ACC112 (cell line): ENCODE results near the gene RNF166.

Source experiments
- H2AFZ ChIP-seq: fragments of 200-600 bp; sonication (generic); one replicate; pipeline ENCODE4 v1.6.0; 2017; ENCODE audit warnings: antibody characterized with exemption, low read length; ENCODE audit not compliant: unreplicated experiment
- H3K27ac ChIP-seq: fragments of 200-600 bp; sonication (generic); 2 replicates; pipeline ENCODE4 v1.5.1; 2014; ENCODE audit warnings: low read depth, mild to moderate bottlenecking, antibody characterized with exemption, low read length, moderate library complexity
- H3K27me3 ChIP-seq: fragments of 200-600 bp; sonication (generic); 2 replicates; pipeline ENCODE4 v1.6.1; 2014; ENCODE audit warnings: mild to moderate bottlenecking, antibody characterized with exemption, low read length, moderate library complexity, mixed read lengths; ENCODE audit not compliant: insufficient read depth
- H3K36me3 ChIP-seq: fragments of 200-600 bp; sonication (generic); 2 replicates; pipeline ENCODE4 v1.6.1; 2016; ENCODE audit warnings: mild to moderate bottlenecking, antibody characterized with exemption, low read length, moderate library complexity, mixed read lengths; ENCODE audit not compliant: insufficient read depth
- H3K4me1 ChIP-seq: fragments of 200-600 bp; sonication (generic); one replicate; pipeline ENCODE4 v1.6.1; 2016; ENCODE audit warnings: low read length, mixed read lengths; ENCODE audit not compliant: insufficient read depth, unreplicated experiment, control insufficient read depth
- H3K4me3 ChIP-seq: fragments of 200-600 bp; sonication (generic); 2 replicates; pipeline ENCODE4 v1.5.1; 2014; ENCODE audit warnings: mild to moderate bottlenecking, low read depth, low read length
- H3K79me2 ChIP-seq: fragments of 200-600 bp; sonication (generic); one replicate; pipeline ENCODE4 v1.6.0; 2016; ENCODE audit warnings: low read length; ENCODE audit not compliant: control insufficient read depth, unreplicated experiment, insufficient read depth

Gene RNF166

DNA sequence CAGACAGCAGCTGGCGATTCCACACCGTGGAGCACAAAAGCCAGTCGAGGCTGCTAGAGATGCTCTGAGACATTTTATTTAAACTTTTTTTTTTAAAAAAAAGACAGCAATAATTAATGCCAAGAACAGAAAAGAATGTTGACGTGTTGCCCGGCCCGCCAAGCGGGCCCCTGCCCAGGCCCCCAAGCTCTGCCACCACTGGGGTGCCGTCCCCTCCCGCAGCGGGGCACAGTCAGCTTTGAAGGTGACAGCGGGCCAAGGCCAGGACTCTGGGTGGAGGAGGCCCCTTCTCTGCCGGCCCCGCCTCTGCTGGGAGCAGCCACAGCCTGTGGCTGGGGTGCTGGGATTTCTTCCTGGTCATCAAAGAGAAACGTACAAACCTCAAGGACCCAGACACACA is 9.8 kb downstream of the RNF166 start:
- no peak overlapping the region for H3K27ac ChIP-seq
- no peaks in the 10 kb centered on the region for H3K27me3 ChIP-seq
- H3K4me3 ChIP-seq = no peak overlapping the region
- H2AFZ ChIP-seq = no peak overlapping the region
- no peaks in the 10 kb centered on the region for H3K79me2 ChIP-seq
- H3K4me1 ChIP-seq = no peaks in the 10 kb centered on the region
- H3K36me3 ChIP-seq = no peaks in the 10 kb centered on the region

GRCh38 chr16:88695753-88696152 is 10.5 kb downstream of the RNF166 start:
- Histone ChIP-seq H3K27me3 (no peaks in the 10 kb centered on the region), H3K36me3 (no peaks in the 10 kb centered on the region), H3K27ac (no peak overlapping the region), H3K4me1 (no peaks in the 10 kb centered on the region), H2AFZ (no peak overlapping the region), H3K4me3 (no peak overlapping the region), H3K79me2 (no peaks in the 10 kb centered on the region)

DNA sequence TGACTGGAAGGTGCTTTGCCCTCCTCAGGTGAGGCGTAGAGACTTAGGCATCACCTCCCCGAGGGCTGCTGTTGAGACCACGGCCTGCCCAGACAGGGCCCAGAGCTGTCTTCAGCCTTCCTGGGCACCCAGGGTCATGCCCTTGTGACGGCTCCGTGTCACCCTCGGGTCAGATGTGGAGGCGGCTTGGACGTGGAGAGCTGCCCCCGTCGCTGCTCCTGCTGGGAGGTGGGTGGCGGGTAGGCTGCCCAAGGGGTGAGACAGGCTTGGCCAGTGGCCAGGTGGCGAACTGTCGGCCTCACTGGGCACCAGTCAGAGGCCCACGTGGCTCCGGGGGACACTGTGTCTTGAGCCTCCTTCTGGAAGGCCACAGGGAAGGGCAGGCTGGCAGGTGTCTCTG is 11.0 kb downstream of the RNF166 start:
- Histone ChIP-seq H3K36me3 (no peaks in the 10 kb centered on the region), H3K4me1 (no peaks in the 10 kb centered on the region), H3K27ac (no peak overlapping the region), H3K4me3 (no peak overlapping the region), H3K79me2 (no peaks in the 10 kb centered on the region), H3K27me3 (no peaks in the 10 kb centered on the region), H2AFZ (no peak overlapping the region)

- Histone ChIP-seq H3K36me3 (no peaks in the 10 kb centered on the region), H3K27ac (no peak overlapping the region), H3K4me3 (no peak overlapping the region), H3K79me2 (no peaks in the 10 kb centered on the region), H3K27me3 (no peaks in the 10 kb centered on the region), H3K4me1 (no peaks in the 10 kb centered on the region), H2AFZ (no peak overlapping the region)
Observed at GRCh38 chr16:88694221-88695087, 11.8 kb downstream of the RNF166 start.

DNA sequence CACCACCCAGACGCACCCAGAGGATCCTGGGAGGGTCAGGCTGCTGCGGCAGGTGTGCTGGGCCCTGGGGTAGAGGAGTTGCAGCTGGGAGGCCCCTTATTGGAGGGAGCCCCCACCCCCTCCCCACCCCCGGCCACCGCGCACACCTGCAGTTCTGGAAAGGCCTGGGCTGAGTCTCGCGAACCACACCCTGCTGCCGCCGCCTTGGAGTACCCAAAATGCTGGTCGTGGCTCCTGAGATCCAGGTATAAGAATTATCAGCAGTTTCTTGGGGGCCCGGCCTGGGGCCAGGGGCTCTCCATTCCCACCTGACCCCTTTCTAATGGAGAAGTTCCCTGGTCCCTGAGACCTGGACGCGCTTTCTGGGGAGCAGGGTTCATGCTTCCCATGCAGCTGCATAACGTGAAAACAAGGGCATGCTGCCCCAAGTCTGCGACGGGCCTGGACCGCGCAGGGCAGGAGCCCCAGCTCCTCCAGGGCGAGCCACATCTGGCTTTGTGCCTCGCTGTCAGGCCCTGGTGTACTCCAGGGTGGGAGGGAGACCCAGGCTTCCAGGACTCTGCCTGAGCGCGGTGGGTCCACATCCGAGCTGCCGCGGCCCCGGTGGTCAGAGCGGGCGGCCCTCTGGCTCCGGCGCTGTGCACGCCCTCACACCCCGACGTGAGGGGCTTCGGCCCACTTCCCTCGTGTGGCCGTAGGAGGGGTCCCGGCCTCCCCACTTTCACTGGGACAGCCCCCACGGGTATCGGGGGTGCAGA is 12.6 kb downstream of the RNF166 start:
- Histone ChIP-seq H3K27ac (no peak overlapping the region), H3K36me3 (no peaks in the 10 kb centered on the region)

DNA sequence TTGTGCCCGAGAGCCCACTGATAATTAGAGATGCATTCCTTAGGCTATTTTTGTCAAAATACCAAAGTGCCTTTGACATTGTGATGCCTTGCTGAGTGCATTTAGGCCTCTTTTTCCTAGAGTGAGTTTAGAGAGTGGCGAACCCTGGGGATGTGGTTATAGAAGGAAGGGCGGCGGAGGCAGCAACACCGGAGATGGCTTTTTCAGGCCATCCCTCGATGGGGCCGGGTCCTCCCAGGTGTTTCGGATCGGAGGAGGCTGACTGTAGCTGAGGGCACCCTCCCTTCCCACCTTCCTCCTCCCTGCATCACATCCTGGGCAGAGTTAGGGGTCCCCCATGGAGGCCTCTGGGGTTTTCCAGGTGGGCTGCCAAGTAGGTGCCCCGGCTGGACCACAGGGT is 13.3 kb downstream of the RNF166 start:
- H3K27ac ChIP-seq = no peak overlapping the region
- H3K4me1 ChIP-seq = no peaks in the 10 kb centered on the region
- H3K4me3 ChIP-seq = no peak overlapping the region
- H2AFZ ChIP-seq = no peak overlapping the region
- no peaks in the 10 kb centered on the region for H3K79me2 ChIP-seq
- no peaks in the 10 kb centered on the region for H3K36me3 ChIP-seq
- H3K27me3 ChIP-seq = peaks cover 10% of the 10 kb centered on the region; the same call in 1 of the 2 replicates

More for the DNA sequence above, 12.6 kb downstream of the RNF166 start:
- Histone ChIP-seq H3K4me3 (no peak overlapping the region), H3K27me3 (peaks cover 4% of the 10 kb centered on the region; the same call in 1 of the 2 replicates), H2AFZ (no peak overlapping the region), H3K79me2 (no peaks in the 10 kb centered on the region), H3K4me1 (no peaks in the 10 kb centered on the region)

GRCh38 chr16:88691924-88692560 is 14.2 kb downstream of the RNF166 start:
- H3K27me3 ChIP-seq = peaks cover 10% of the 10 kb centered on the region; the same call in 1 of the 2 replicates
- no peaks in the 10 kb centered on the region for H3K36me3 ChIP-seq
- H3K4me3 ChIP-seq = no peak overlapping the region
- H3K79me2 ChIP-seq = no peaks in the 10 kb centered on the region
- H2AFZ ChIP-seq = no peak overlapping the region
- no peak overlapping the region for H3K27ac ChIP-seq
- no peaks in the 10 kb centered on the region for H3K4me1 ChIP-seq

GRCh38 chr16:88691129-88691813 is 14.9 kb downstream of the RNF166 start:
- H3K27me3 ChIP-seq = peaks cover 14% of the 10 kb centered on the region; the same call in 1 of the 2 replicates
- no peaks in the 10 kb centered on the region for H3K79me2 ChIP-seq
- no peak overlapping the region for H3K4me3 ChIP-seq
- H3K4me1 ChIP-seq = no peaks in the 10 kb centered on the region
- no peak overlapping the region for H2AFZ ChIP-seq
- no peaks in the 10 kb centered on the region for H3K36me3 ChIP-seq
- H3K27ac ChIP-seq = no peak overlapping the region

DNA sequence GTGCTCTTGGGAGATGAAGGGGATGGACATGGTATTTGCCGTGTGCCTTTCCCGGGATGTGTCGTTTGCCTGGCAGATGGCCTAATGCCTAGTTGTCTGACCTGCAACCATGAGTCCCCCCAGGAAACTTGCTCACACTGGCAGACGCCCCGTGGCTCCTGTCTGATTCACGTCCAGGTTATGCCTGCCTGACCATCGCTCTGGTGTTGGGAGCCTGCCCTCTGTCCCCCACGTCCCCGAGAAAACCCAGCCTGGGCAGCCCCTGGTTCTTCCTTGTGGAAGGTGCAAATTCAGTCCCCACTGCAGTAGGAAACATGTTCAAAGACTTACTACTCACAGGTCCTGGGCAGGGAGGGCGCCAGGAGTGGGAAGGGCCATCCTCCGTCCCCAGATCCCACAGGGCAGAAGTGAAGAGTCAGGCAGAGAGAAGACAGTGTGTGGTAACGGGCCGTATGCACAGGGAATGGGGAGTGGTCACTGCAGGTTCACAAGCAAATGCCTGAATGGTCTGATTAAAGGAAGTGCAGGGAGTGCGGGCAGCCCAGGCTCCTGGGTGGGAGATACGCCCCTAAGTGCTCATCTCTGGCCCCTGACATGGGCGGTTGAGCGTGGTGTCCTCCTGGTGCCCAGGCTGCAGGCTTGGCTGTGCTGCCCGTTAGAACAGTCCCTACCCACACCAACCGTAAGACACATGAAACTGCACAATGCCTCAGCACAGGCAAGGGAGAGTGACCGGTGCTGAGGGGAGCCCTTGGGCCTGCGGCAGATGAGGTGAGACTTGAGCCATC is 15.7 kb downstream of the RNF166 start:
- no peak overlapping the region for H2AFZ ChIP-seq
- H3K27me3 ChIP-seq = peaks cover 17% of the 10 kb centered on the region; the same call in 1 of the 2 replicates
- H3K4me3 ChIP-seq = no peak overlapping the region
- peaks cover 6% of the 10 kb centered on the region for H3K4me1 ChIP-seq
- H3K27ac ChIP-seq = no peak overlapping the region
- no peaks in the 10 kb centered on the region for H3K36me3 ChIP-seq
- no peaks in the 10 kb centered on the region for H3K79me2 ChIP-seq
